ENCODE data around the gene CR1. TPM values are rescaled to one million over a fixed set of nuclear protein-coding genes. Genes with fewer than 3 reads are reported as not detected.
"Not testable (repeated sequence)": the region's sequence is repeated elsewhere in the genome, so short reads cannot be mapped to it uniquely, and the experiment has no call there.

Gene CR1
- total RNA-seq, 1 experiment from 2014 or later: 0.07 TPM

- TF ChIP-seq EGR1 (IDR thresholded peaks at IDR 0.05; ENCODE audit: low read depth) (no peak), SP1 (IDR thresholded peaks at IDR 0.05; ENCODE audit: low read depth) (no peak), SRF (IDR thresholded peaks at IDR 0.05; ENCODE audit: low read depth) (no peak)
These were observed 2.7 kb upstream of the CR1 start (continued) for GRCh38 chr1:207493212-207493611.

GRCh38 chr1:207494171-207494570 lies 1.8 kb upstream of the CR1 start:
- RAD21 ChIA-PET (ENCODE audit: low non-redundant PET in 1 of 2, low total read pairs in 2 of 2, uncharacterized antibody in 2 of 2, unreplicated experiment in 2 of 2): no interaction called here
- no peak for DNase-seq (ENCODE audit: low read depth, low spot score)
- intact Hi-C loops (cut with micrococcal nuclease): no loop called here
- H2AFZ ChIP-seq (ENCODE audit: low read depth, low read length, poor library complexity, severe bottlenecking): no peak overlapping the region
- no TSS peak for BruUV-seq (replicated peaks)
- CTCF ChIA-PET: no interaction called here
- no peaks in the 10 kb centered on the region for H3K79me2 ChIP-seq (ENCODE audit: insufficient read depth, low read length)
- POLR2A ChIA-PET: no interaction called here
- no peaks in the 10 kb centered on the region for H3K27me3 ChIP-seq (ENCODE audit: insufficient read depth, low read length)
- no peak for ATAC-seq
- H3K4me3 ChIP-seq (replicated peaks in 1 of 2; ENCODE audit: low read depth in 1 of 2, low read length in 2 of 2): no peak overlapping the region
- H3K27ac ChIP-seq (ENCODE audit: low read depth, low read length): no peak overlapping the region
- no peaks in the 10 kb centered on the region for H4K20me1 ChIP-seq (ENCODE audit: insufficient read depth)
- H3K9me3 ChIP-seq (ENCODE audit: control insufficient read depth in 1 of 2, insufficient read depth in 1 of 2, low read depth in 1 of 2, low read length in 2 of 2): no peaks in the 10 kb centered on the region
- no peak overlapping the region for H3K4me2 ChIP-seq (ENCODE audit: low read length)
- H3K9me2 ChIP-seq (ENCODE audit: insufficient read depth): no peaks in the 10 kb centered on the region
- H3K4me1 ChIP-seq (ENCODE audit: control insufficient read depth in 1 of 2, insufficient read depth in 2 of 2, low read length in 2 of 2): no peaks in the 10 kb centered on the region
- TF ChIP-seq POLR2AphosphoS5 (IDR thresholded peaks at IDR 0.05; ENCODE audit: low read depth, low read length): no peak
- no peak for TF ChIP-seq ELF1 (IDR thresholded peaks at IDR 0.05; ENCODE audit: borderline replicate concordance, low read depth)
- no peak for TF ChIP-seq EZH2 (IDR thresholded peaks at IDR 0.05)
- no peak for TF ChIP-seq SIN3A (IDR thresholded peaks at IDR 0.05; ENCODE audit: low read depth)
- TF ChIP-seq ZFX (IDR thresholded peaks at IDR 0.05): no peak
- TF ChIP-seq TCF7L2 (IDR thresholded peaks at IDR 0.05; ENCODE audit: borderline replicate concordance, extremely low read depth, insufficient read depth, insufficient read length): no peak
- no peak for TF ChIP-seq REST (IDR thresholded peaks at IDR 0.05; ENCODE audit: low read depth)
- no peak for TF ChIP-seq ATF3 (IDR thresholded peaks at IDR 0.05)
- TF ChIP-seq ZNF274 (IDR thresholded peaks at IDR 0.05; ENCODE audit: low read depth, low read length): no peak
- TF ChIP-seq EZH2phosphoT487 (IDR thresholded peaks at IDR 0.05; ENCODE audit: borderline replicate concordance): no peak
- no peak overlapping the region for H3K9ac ChIP-seq (ENCODE audit: low read length)
- no peaks in the 10 kb centered on the region for H3K36me3 ChIP-seq (ENCODE audit: control insufficient read depth in 1 of 2, insufficient read depth in 2 of 2, low read length in 2 of 2)

DNA sequence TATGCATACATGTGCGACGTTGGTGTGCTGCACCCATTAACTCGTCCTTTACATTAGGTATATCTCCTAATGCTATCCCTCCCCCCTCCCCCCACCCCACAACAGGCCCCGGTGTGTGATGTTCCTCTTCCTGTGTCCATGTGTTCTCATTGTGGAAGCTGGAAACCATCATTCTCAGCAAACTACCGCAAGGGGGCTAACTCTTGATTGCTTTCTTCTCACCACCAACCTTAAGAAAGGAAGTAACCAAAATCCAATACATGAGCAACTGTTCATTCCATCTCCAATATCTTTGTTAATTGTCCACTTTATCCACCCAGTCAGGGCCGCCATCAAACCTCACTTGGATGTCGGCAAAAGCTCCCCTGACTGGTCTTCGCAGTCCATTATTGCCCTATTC lies 676 bp upstream of the CR1 start:
- H3K79me2 ChIP-seq (ENCODE audit: insufficient read depth, low read length); H3K36me3 ChIP-seq (ENCODE audit: control insufficient read depth in 1 of 2, insufficient read depth in 2 of 2, low read length in 2 of 2); H3K9me3 ChIP-seq (ENCODE audit: control insufficient read depth in 1 of 2, insufficient read depth in 1 of 2, low read depth in 1 of 2, low read length in 2 of 2); BruUV-seq (replicated peaks); ATAC-seq; H4K20me1 ChIP-seq (ENCODE audit: insufficient read depth); H3K4me1 ChIP-seq (ENCODE audit: control insufficient read depth in 1 of 2, insufficient read depth in 2 of 2, low read length in 2 of 2); RAD21 ChIA-PET (ENCODE audit: low non-redundant PET in 1 of 2, low total read pairs in 2 of 2, uncharacterized antibody in 2 of 2, unreplicated experiment in 2 of 2); DNase-seq (ENCODE audit: low read depth, low spot score); H3K27ac ChIP-seq (ENCODE audit: low read depth, low read length); H3K4me3 ChIP-seq (replicated peaks in 1 of 2; ENCODE audit: low read depth in 1 of 2, low read length in 2 of 2); POLR2A ChIA-PET; CTCF ChIA-PET; H3K9me2 ChIP-seq (ENCODE audit: insufficient read depth); H3K9ac ChIP-seq (ENCODE audit: low read length); H3K27me3 ChIP-seq (ENCODE audit: insufficient read depth, low read length); H2AFZ ChIP-seq (ENCODE audit: low read depth, low read length, poor library complexity, severe bottlenecking); H3K4me2 ChIP-seq (ENCODE audit: low read length): not testable (repeated sequence)
- intact Hi-C loops (cut with micrococcal nuclease): loop anchor here (5.0 kb wide), 1 partner anchor 238 kb away; no protein-coding TSS in a partner anchor

Measured in HCT116 (cell line).